Activated T-helper 1 cell treated with anti-CD3 and anti-CD28 coated beads, Interleukin-2, amount 50 U/mL, for 16 hours (primary cell): ENCODE results near the gene DNAH17.
"Not testable (repeated sequence)": the region's sequence is repeated elsewhere in the genome, so short reads cannot be mapped to it uniquely, and the experiment has no call there.

Experiments used
- DNase-seq, 2 donors: peaks; one replicate each; pipeline ENCODE4 v3.0.0-alpha.2; 2020; ENCODE audit warnings: low read depth in 1 of 2, low spot score in 1 of 2

DNAH17 gene

DNA sequence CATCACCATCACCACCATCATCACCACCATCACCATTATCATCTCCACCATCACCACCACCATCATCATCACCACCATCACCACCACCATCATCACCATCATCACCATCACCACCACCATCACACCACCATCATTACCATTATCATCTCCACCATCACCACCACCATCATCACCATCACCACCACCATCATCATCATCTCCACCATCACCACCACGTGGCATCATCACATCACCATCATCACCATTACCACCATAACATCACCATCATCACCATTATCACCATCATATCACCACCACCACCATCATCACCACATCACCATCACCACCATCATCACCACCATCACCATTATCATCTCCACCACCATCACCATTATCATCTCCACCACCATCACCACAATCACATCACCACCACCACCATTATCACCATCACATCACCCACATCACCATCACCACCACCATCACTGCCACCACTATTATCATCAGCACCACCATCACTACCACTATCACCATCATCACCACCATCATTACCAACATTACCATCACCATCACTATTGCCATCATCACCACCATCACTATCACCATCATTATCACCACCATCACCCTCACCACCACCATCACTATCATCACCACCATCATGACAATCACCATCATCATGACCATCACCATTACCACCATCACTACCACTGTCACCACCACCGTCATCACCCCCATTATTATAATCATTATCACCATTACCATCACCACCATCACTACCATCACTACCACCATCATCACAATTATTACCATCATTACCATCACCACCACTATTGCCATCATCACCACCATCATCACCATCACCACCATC, 99.1 kb downstream of the DNAH17 start:
- DNase-seq, result no peak

DNA sequence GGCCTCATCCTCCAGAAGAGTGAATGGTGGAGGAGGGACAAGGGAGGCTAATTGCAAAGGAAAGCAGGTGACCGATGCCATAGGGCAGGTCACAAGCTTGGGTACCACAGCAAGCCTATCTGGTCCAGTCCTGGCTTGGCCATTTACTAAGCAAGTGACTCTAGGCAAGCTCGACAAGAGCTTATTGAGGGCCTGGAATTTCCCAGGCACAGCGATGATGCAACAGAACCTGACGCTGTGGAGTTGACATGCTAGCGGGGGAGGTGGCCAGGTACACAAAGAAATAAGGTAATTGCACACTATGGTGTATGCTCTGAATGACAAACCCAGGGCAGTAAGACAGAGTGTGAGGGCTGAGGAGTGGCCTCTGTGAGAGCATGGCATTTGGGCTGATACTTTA, 100.2 kb downstream of the DNAH17 start:
- DNase-seq, result no peak

- DNase-seq, result no peak
These were observed 101.0 kb downstream of the DNAH17 start for GRCh38 chr17:78476149-78476548.

GRCh38 chr17:78475211-78475610, 102.0 kb downstream of the DNAH17 start:
- DNase-seq, result no peak

DNA sequence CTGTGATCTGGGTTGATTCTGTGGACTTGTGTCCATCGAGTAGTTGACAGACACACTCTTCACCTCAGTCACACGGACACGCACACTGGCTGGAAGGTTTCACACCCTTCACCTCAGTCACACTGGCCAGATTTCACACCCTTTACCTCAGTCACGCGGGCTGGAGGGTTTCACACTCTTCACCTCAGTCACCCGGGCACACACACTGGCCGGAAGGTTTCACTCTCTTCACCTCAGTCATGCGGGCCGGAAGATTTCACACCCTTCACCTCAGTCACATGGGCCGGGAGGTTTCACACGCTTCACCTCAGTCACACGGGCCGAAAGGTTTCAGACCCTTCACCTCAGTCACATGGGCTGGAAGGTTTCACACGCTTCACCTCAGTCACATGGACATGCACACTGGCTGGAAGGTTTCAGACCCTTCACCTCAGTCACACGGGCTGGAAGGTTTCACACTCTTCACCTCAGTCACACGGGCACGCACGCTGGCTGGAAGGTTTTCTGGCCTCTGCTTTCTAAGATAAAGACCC, 102.5 kb downstream of the DNAH17 start:
- no peak for DNase-seq

GRCh38 chr17:78473951-78474613, 103.1 kb downstream of the DNAH17 start:
- no peak for DNase-seq

GRCh38 chr17:78472035-78472905, 104.9 kb downstream of the DNAH17 start:
- no peak for DNase-seq

GRCh38 chr17:78471635-78472034, 105.6 kb downstream of the DNAH17 start:
- no peak for DNase-seq

DNA sequence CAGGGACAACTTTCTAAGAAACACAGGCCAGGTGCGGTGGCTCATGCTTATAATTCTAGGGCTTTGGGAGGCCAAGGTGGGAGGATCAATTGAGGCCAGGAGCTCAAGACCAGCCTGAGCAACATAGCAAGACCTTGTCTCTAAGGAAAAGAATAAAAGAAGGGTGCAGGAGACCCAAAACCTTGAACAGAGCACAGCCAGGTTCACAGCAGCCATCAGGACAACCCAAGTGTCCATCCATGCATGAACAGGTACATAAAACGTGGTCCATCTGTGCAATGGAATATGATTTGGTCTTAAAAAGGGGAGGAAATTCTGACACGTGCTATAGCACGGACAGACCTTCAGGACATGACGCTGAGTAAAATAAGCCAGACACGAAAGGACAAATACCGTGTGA, 107.8 kb downstream of the DNAH17 start:
- no peak for DNase-seq

- no peak for DNase-seq
These were observed 108.8 kb downstream of the DNAH17 start for GRCh38 chr17:78468366-78468765.

GRCh38 chr17:78466786-78467715, 110.1 kb downstream of the DNAH17 start:
- no peak for DNase-seq

GRCh38 chr17:78466109-78466785, 110.9 kb downstream of the DNAH17 start:
- not testable (repeated sequence) for DNase-seq

GRCh38 chr17:78462148-78462547, 115.0 kb downstream of the DNAH17 start:
- DNase-seq, result no peak

- DNase-seq, result no peak
These were observed 115.5 kb downstream of the DNAH17 start for GRCh38 chr17:78461799-78462053.

DNA sequence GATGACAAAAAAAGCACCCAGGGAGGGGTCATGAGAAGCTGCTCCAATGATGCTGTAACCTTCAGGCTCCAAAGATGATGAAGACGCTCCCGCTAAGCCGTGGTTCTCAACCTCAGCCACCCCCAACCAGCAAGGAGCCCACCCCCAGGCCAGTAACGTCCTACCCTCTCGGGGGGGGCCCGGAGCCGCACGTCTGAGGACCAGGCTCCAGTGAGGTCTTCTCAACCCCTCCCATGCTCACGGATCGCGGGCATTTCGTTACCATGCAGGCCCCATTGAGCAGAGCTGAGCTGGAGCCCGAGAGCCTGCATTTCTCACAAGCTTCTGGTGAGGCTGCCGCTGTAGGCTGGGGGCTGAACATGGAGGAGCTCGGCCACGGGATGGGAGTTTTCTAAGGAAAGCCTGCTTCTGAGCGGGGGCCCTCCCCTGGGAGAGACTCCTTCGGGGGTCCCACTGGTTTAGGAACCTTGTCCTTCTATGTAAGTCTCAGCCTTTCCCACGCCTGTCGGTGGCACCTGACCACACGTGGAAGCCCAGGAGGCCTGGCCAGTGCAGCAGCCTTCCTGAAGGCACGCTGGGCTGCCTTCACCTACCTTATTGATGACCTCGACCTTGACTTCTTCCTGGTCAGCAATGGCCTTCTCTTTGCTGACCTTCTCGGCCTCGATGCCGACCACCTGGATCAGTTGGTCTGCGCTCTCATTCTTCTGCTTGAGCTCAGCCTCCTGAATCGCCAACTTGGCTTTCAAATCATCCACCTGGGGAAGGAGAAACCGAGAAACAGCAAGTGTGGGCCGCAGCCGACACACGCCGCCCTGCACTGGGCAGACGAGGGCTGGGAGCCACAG, 116.0 kb downstream of the DNAH17 start:
- DNase-seq, result no peak

- DNase-seq, result no peak
These were observed 117.0 kb downstream of the DNAH17 start for GRCh38 chr17:78460176-78460675.

DNA sequence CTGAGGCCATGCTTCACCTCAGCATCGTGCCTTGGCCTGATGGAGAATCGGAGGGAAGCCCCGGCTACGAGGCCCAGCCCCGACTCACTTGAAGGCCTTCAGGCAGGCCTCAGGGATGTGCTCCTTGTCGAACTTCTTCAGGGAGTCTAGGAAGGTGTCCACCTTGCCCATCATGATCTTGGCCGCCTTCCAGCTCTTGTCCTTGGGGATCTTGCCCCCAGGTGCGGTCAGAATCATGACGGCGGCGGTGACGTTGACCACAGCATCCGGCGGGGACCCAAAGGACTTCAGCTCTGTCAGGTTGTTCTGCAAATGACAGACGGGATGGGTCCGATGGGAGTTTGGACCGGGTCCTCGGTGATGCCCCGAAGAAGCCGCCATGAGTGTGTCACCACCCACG, 117.5 kb downstream of the DNAH17 start:
- no peak for DNase-seq

- no peak for DNase-seq
These were observed 118.4 kb downstream of the DNAH17 start for GRCh38 chr17:78458736-78459335.

GRCh38 chr17:78458091-78458490, 119.1 kb downstream of the DNAH17 start:
- no peak for DNase-seq
